Mucosa of stomach (tissue), 1 donor: ENCODE results near the gene HOXB9.

Source experiments
- H3K27me3 ChIP-seq: one replicate; pipeline ENCODE4 v1.7.0; 2013; ENCODE audit warnings: mild to moderate bottlenecking, low read length; ENCODE audit not compliant: control insufficient read depth, insufficient read depth
- H3K36me3 ChIP-seq: one replicate; pipeline ENCODE4 v1.7.0; 2013; ENCODE audit warnings: low read length; ENCODE audit not compliant: control insufficient read depth, insufficient read depth
- H3K4me1 ChIP-seq: one replicate; pipeline ENCODE4 v1.7.0; 2013; ENCODE audit warnings: mild to moderate bottlenecking, low read length; ENCODE audit not compliant: control insufficient read depth, insufficient read depth
- H3K4me3 ChIP-seq: one replicate; pipeline ENCODE4 v1.7.0; 2013; ENCODE audit warnings: low read length
- H3K9ac ChIP-seq: one replicate; pipeline ENCODE4 v1.7.0; 2013; ENCODE audit warnings: mild to moderate bottlenecking, low read length, moderate library complexity
- H3K9me3 ChIP-seq: one replicate; pipeline ENCODE4 v1.7.0; 2013; ENCODE audit warnings: mild to moderate bottlenecking, low read length, moderate library complexity; ENCODE audit not compliant: control insufficient read depth
- donor health status: Pancreatic carcinoma.

HOXB9 gene

DNA sequence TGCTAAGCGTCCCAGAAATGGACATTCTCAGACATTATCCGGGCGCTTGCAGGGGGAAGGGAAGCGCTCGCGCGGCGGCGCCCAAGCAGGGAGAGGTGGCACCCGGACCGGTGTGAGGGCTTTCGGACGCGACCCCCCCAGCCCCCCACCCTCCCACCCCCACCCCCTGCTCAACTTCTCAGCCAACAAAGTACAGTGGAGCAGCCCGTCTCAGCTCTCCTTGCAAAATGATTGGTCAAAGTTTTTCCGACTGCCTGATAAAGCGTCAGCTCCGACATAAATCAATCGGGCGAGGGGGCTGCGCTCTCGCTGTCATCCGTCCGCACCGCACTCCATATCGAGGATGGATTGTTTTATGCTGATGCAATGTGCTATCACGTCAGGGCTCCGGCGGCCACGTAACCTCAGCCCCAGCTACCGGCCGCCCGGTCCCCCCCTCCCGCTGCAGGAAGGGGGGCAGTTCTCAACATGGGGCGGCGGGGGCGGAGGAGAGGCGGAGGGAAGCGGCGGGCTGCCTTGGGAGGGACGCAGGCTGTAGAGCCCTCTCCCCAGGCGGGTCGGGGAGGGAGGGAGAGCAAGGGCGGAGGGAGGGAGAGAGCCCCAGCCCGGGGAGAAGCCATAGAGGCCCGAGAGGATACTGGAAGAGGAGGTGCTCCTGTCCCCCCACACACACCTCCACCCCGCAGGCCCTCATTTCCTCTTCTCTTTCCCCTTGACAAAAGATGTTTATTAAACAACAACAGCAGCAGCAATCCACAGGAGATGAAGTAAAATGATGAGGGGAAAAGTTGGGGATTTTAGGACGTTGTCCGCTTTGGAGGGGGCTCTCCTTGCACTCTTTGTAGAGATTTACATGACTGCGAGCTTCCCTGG, at the start of gene HOXB9:
Gene HOXB9, minus strand, starts transcription at position 114 of the 873 bp plus-strand sequence. Its CDS starts 89 bp downstream, at position 25.
- H3K4me3 ChIP-seq, result no peak within 1 kb of the TSS
- H3K9me3 ChIP-seq, result no peaks in the 10 kb centered on the region
- H3K4me1 ChIP-seq, result peaks cover 17% of the 10 kb centered on the region
- H3K9ac ChIP-seq, result no peak within 1 kb of the TSS
- H3K27me3 ChIP-seq, result peaks cover 99% of the 10 kb centered on the region
- no peaks in the 10 kb centered on the region for H3K36me3 ChIP-seq

DNA sequence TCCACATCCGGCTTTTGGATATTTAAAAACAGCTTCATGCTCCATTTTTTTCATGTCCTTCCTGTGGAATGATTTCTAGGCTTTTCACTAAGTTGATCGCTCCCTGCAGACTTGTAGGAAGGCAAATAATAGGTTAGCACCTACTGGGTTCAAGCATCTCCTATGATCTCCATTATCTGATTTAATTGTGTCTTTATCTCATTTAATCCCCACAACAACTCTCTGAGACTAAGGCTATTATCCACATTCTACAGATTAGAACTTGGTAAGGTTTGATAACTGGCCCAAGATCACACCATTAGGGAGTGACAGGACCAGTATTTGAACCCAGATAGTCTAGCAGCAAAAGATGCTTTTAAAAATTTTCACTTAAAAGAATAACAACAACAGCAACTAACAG, 46.2 kb upstream of the HOXB9 start:
- no peaks in the 10 kb centered on the region for H3K4me1 ChIP-seq
- no peak overlapping the region for H3K4me3 ChIP-seq
- no peaks in the 10 kb centered on the region for H3K9me3 ChIP-seq
- H3K36me3 ChIP-seq, result no peaks in the 10 kb centered on the region
- peaks cover 27% of the 10 kb centered on the region for H3K27me3 ChIP-seq
- H3K9ac ChIP-seq, result no peak overlapping the region

DNA sequence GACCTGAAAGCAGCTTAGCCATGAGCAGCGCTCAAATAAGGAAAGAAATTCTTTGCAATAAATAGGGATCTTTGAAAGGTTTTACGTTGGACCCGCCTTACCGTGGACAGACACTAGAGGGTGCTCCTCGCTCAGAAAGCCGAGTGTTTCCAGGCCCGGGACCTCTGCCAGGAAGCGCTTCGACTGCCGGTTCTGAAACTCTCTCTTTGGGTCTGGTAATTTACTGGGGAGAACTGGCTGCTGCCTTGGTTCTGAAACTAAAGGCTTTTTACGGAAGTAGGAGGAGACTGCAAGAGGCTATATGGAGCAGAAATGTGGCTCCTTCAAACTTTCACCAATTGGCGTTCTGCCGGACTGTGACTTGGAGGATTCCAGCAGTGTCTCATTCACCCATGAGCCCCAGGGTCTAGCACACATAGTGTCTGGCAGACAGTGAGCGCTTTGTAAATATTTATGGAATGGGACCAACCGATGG, 45.6 kb upstream of the HOXB9 start:
- Histone ChIP-seq H3K9ac (peak overlapping the region; percentile 36), H3K4me3 (no peak overlapping the region), H3K4me1 (no peaks in the 10 kb centered on the region), H3K9me3 (no peaks in the 10 kb centered on the region), H3K36me3 (no peaks in the 10 kb centered on the region), H3K27me3 (peaks cover 25% of the 10 kb centered on the region)

DNA sequence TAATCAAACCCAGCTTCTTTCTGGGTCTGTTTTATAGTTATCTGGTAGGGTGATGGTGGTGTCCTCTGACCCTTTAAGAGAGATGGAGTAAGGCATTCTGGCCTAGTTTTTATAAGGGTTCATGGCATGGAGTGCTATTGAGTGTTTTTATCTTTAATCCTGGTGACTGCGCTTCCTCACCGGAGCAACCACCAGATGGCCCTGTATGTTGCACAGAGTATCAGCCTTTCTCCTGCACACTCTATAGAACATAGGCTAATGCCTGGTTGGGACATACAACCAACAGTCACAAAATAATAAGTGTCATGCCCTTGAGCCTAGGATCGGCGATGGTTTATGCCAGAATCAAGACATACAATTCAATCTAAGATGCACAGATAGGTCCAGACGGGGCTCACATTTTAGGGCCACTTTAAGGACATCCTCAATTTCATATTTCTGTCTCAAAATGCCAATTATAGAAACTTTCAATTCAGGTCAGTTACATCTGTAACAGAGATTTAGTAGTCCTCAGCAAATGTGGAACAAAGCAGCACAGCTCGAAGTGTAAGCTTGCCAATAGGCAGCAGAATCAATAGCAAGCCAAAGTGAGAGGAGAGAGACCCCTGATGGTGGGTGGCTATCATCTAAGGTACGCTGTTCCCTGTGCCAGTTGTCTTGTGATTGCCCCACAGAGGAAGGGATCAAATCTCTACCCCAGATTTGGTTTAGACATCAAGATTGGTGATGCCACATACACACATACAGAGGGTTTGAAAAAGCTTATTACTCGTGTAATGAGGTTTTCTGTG, 37.2 kb upstream of the HOXB9 start:
- Histone ChIP-seq H3K4me3 (no peak overlapping the region), H3K36me3 (no peaks in the 10 kb centered on the region), H3K9me3 (no peaks in the 10 kb centered on the region), H3K9ac (no peak overlapping the region), H3K27me3 (peaks cover 19% of the 10 kb centered on the region), H3K4me1 (no peaks in the 10 kb centered on the region)

DNA sequence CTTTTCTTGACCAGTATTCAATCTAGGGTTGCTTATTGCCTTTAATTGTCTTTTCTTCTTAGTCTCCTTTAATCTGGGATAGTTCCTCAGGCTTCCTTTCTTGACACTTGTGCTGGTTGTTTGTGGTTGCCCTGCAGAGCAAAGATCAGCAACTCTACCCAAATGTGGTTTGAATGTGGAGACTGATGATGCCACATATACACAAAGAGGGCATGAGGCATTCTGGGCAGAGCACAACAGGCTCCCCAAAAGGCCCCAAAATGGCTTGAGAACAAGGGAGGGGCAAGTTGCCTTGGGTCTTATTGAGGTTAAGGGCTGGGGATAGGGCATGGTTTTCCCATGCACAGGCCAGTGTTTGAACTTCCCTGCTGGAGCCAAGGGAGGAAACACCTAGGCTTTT, 29.8 kb upstream of the HOXB9 start:
- Histone ChIP-seq H3K4me1 (no peaks in the 10 kb centered on the region), H3K9ac (no peak overlapping the region), H3K4me3 (no peak overlapping the region), H3K36me3 (no peaks in the 10 kb centered on the region), H3K9me3 (no peaks in the 10 kb centered on the region), H3K27me3 (peaks cover 10% of the 10 kb centered on the region)

DNA sequence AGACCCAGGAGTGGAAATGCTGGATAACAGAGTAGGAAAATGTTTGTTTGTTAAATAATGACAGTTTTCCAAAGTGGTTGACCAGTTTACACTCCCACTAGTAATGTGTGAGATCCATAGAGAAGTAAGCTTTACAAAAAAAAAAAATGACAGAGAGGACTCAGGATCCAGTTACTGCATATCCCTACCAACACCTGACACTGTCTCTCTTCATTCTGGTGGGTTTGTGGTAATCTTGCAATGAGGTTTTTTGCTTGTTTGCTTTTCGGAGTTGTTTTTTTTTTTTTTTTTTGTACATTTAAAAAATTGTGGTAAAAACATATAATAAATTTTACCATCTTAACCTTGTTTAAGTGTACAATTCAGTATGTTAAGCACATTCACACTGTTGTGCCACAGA, 23.6 kb upstream of the HOXB9 start:
- Histone ChIP-seq H3K9me3 (no peaks in the 10 kb centered on the region), H3K9ac (no peak overlapping the region), H3K4me3 (no peak overlapping the region), H3K36me3 (no peaks in the 10 kb centered on the region), H3K4me1 (peaks cover 7% of the 10 kb centered on the region), H3K27me3 (peaks cover 44% of the 10 kb centered on the region)

DNA sequence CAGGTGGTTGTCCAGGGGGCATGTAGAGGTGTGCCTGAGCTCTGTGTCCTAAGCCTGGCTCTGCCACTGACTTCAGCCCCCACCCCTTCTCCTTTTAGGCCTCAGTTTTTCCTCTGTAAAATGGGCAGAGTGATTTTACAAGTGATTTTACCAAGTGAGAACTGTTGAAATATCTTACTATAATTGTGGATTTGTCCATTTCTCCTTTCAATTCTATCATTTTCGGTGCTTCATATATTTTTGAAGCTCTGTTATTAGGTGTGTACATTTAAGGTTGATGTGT, 21.7 kb upstream of the HOXB9 start:
- peaks cover 7% of the 10 kb centered on the region for H3K4me1 ChIP-seq
- H3K9me3 ChIP-seq, result no peaks in the 10 kb centered on the region
- H3K27me3 ChIP-seq, result peaks cover 62% of the 10 kb centered on the region
- no peaks in the 10 kb centered on the region for H3K36me3 ChIP-seq
- no peak overlapping the region for H3K4me3 ChIP-seq
- no peak overlapping the region for H3K9ac ChIP-seq

DNA sequence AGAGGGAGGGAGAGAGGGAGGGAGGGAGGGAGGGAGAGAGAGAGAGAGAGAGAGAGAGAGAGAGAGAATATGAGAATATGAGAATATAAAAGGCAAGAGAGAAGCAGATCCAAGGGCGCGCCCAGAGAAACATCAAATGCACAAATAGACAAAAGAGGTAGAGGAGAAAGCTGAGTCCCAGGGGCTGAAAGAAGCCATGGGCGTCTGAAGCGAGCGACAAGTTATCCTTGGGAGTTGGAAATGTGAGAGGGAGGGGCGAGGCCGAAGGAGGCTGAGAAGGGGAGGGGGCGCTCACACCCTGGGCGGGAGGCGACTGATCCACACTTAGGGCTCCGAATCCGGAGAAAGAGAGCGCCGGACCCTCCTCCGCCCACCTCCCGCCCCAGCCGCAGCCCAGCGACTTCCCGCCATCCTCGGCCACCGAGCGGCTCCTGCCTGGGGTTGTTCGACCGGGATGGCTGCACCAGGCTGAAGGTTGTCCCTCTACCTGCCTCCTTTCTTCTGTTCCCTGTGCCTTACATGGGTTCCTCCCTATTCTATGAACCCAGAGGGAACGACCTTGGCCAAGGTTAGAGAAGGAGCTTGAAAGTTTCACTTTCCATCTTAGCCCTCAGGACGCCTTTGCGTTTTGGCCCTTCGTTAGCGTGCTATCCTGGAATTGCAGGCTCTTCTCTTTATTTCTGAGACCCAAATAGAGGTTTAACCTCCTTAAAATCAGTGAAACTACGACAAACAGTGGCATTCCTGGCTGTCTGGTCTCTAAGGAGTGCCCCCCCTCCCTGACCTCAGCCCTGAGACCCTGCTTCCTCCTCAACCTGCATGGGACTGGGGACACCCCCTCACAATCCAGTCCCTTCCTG, 21.2 kb upstream of the HOXB9 start:
- H3K27me3 ChIP-seq, result peaks cover 68% of the 10 kb centered on the region

DNA sequence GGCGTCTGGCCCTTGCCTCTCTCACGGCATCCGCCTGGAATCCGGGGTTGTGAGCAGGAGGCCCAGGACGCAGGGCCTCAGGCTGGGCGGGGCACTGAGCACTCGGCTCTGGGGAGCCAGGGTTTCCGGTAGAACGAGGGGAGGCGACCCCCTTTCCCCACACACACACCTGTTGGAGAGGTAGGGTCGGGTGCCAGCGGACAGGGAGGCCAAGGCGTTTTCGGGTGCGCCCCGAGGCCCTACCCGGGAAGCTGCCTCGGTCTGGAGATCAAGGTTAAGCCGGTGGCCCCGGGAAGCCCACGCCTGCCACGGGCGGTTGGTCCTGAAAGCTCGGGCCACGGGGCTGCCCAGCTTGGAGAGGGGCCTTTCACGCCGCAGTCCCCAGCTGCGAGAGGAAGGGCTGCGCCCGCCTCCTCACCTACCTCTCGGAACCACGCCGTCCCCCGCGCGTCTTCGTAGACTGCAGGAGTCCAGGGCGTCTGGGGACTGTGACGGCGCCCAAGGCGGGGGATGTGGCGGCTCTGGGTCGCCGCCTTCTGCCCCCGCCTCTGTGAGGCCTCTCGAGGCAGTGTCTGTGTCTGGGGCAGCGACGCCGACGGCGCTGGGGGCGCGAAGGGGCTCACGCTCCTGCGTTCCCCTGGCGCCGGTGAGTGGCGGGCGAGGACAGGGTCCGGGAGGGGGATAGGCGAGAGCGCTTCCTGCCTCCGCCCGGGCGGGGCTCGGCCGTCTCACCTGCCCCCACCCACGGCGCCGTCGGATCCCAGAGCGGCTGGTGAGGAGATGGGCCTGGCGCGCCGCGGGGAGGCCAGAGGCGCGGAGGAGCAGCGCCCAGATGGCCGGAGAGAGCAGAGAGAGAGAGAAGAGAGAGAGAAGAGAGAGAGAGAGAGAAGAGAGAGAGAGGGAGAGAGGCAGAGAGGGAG, 20.3 kb upstream of the HOXB9 start:
- H3K9ac ChIP-seq, result no peak overlapping the region

More for the DNA sequence above, 21.2 kb upstream of the HOXB9 start:
- no peaks in the 10 kb centered on the region for H3K36me3 ChIP-seq
- H3K4me1 ChIP-seq, result peaks cover 7% of the 10 kb centered on the region
- no peak overlapping the region for H3K4me3 ChIP-seq
- H3K9me3 ChIP-seq, result no peaks in the 10 kb centered on the region
- no peak overlapping the region for H3K9ac ChIP-seq

DNA sequence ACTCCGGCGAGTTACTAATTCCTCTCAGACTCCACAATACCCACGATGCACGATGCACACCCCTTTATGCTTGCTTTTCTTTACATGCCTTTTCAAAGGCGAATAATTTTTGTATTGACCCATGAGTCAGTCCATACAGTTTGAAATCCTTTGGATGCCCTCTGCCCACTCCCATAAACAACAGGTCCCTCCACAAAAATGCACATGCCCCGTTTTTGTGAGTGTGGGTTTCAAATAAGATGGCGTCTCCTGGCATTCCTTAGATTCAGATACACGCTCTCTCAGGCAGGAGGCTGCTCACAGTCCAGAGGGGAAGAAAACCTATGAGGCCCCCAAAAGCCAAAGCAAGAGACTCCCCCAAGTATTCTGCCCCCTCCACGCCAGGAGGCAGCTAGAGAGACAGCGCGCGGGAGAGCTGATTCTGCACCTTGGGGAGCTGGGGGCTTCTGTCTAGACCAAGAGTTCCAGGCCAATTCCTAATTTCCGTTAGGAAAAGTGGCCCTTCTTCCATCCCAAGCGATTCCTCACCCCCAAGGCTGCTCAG, 19.6 kb upstream of the HOXB9 start:
- Histone ChIP-seq H3K9ac (no peak overlapping the region), H3K4me3 (no peak overlapping the region), H3K4me1 (peaks cover 7% of the 10 kb centered on the region), H3K27me3 (peaks cover 84% of the 10 kb centered on the region), H3K9me3 (no peaks in the 10 kb centered on the region), H3K36me3 (no peaks in the 10 kb centered on the region)

More for the DNA sequence above, 20.3 kb upstream of the HOXB9 start:
- Histone ChIP-seq H3K4me1 (peaks cover 7% of the 10 kb centered on the region), H3K9me3 (no peaks in the 10 kb centered on the region), H3K4me3 (no peak overlapping the region), H3K27me3 (peaks cover 77% of the 10 kb centered on the region), H3K36me3 (no peaks in the 10 kb centered on the region)
